H1 (cell line): ENCODE results near the gene ZNF648. TPM values are rescaled to one million over a fixed set of nuclear protein-coding genes. Genes with fewer than 3 reads are reported as not detected.

ENCODE experiments used
- CHD7 ChIP-seq: fragments of 300-600 bp; sonication (generic); IDR thresholded peaks from 2 replicates; pipeline ENCODE4 v1.7.1; 2012; ENCODE audit warnings: low read length, moderate library complexity, mild to moderate bottlenecking, inconsistent platforms; ENCODE audit not compliant: insufficient replicate concordance
- CTBP2 ChIP-seq: IDR thresholded peaks from 2 replicates; pipeline ENCODE4 v1.7.0; 2011; ENCODE audit warnings: borderline replicate concordance, mild to moderate bottlenecking, moderate library complexity, mixed read lengths, low read length; ENCODE audit not compliant: insufficient read depth, insufficient read length
- RAD21 ChIP-seq, 2 experiments: IDR thresholded peaks in 1 of 2; conservative IDR thresholded peaks in 1 of 2; 2 replicates each; pipeline ENCODE4 v1.6.1; 2011; ENCODE audit warnings: low read depth in 2 of 2, low read length in 2 of 2, improper control_type of control experiment in 1 of 2, inconsistent platforms in 1 of 2, mild to moderate bottlenecking in 1 of 2, moderate library complexity in 1 of 2
- polyA plus RNA-seq, 7 experiments: library from polyadenylated mRNA; depleted of rRNA in 3 of 7; stranded (reverse) in 5 of 7; unstranded in 2 of 7; fragments of >200 nt in 5 of 7; fragments of 200-250 nt in 2 of 7; gene quantifications; 1 replicate in 5 of 7; 2 replicates in 1 of 7; 4 replicates in 1 of 7; pipeline versions ENCODE4 v1.2.1 to v1.2.3, GENCODE V29; 2011 to 2013; ENCODE audit warnings: missing spikeins in 2 of 7, mixed read lengths in 2 of 7
- total RNA-seq: library from RNA; stranded (reverse); fragmentation: NEBNext Ultra II Directional; extraction: Animal tissue kit (Norgen Biotek cat#: 25700); gene quantifications from 2 replicates; pipeline ENCODE4 v1.2.1, GENCODE V29; 2021
- TF ChIP-seq, protein P1 (sequence below), 3 experiments: IDR thresholded peaks; 1 replicate in 2 of 3; 2 replicates in 1 of 3; pipeline versions ENCODE4 v1.5.1 to v1.6.1; 2011; ENCODE audit warnings: low read length in 3 of 3, mild to moderate bottlenecking in 3 of 3, inconsistent platforms in 2 of 3, low read depth in 1 of 3, moderate library complexity in 1 of 3; ENCODE audit not compliant: insufficient read depth in 1 of 3; ENCODE audit errors: control extremely low read depth in 1 of 3

Gene ZNF648
- total and polyA plus RNA-seq, 2 of the 8 experiments (the other 6 are each of a cell fraction or from before 2014, with no cell fraction given) = 0.20 to 0.53 TPM

DNA sequence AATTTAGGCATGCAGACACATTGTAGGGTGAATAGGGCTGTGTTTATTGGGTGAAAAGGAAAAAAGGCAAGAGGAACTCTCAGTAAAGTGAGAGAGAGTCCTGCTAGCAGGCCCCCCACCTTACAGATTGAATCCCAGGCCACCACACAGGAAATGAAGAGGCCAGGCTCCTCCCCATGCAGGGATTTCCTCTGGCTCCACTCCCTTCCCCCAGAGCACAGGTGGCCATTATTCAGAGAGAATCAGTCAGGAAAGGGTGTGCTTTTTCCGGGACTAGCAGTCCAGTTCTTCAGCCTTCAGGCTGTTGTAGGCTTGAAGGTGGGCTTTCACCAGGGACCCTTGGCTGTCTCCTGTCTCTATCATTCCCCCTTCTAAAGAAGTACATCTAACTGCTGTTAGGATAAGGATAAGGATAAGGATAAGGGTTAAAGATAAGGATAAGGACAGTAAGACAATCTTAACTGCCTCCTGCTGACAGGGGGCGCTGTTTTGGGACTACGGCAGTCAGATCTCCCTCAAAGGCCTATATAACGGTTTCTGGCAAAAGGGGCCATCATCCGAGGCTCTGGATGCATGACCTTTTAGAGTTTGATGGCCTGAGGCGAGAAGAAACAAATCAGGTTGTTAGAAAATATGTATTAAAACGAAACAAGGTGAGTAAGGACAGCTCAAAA, 26.3 kb downstream of the ZNF648 start (continued):
- TF ChIP-seq CHD7 = no peak
- no peak for TF ChIP-seq CTBP2
- TF ChIP-seq, protein P1, sequence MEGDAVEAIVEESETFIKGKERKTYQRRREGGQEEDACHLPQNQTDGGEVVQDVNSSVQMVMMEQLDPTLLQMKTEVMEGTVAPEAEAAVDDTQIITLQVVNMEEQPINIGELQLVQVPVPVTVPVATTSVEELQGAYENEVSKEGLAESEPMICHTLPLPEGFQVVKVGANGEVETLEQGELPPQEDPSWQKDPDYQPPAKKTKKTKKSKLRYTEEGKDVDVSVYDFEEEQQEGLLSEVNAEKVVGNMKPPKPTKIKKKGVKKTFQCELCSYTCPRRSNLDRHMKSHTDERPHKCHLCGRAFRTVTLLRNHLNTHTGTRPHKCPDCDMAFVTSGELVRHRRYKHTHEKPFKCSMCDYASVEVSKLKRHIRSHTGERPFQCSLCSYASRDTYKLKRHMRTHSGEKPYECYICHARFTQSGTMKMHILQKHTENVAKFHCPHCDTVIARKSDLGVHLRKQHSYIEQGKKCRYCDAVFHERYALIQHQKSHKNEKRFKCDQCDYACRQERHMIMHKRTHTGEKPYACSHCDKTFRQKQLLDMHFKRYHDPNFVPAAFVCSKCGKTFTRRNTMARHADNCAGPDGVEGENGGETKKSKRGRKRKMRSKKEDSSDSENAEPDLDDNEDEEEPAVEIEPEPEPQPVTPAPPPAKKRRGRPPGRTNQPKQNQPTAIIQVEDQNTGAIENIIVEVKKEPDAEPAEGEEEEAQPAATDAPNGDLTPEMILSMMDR (IDR thresholded peaks at IDR 0.05; ENCODE audit: control extremely low read depth in 1 of 3, insufficient read depth in 1 of 3, low read depth in 1 of 3, low read length in 3 of 3) = peak; percentile 34 to 59 (median 53); a peak in 3 of 4 replicates
- TF ChIP-seq RAD21 (IDR thresholded peaks at IDR 0.05 in 1 of 2, conservative IDR thresholded peaks at IDR 0.05 in 1 of 2; ENCODE audit: low read depth in 2 of 2, low read length in 2 of 2) = peak in 1 of 2 experiments; percentile 31; a peak in 2 of 4 replicates
